Measurements from ENCODE around the gene VEGFD. TPM values are rescaled to one million over a fixed set of nuclear protein-coding genes. Genes with fewer than 3 reads are reported as not detected.

Gene VEGFD, protein sequence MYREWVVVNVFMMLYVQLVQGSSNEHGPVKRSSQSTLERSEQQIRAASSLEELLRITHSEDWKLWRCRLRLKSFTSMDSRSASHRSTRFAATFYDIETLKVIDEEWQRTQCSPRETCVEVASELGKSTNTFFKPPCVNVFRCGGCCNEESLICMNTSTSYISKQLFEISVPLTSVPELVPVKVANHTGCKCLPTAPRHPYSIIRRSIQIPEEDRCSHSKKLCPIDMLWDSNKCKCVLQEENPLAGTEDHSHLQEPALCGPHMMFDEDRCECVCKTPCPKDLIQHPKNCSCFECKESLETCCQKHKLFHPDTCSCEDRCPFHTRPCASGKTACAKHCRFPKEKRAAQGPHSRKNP
- 0.22 and 0.47 TPM in 2 replicates for total RNA-seq
- long read RNA-seq = 0 reads

DNA sequence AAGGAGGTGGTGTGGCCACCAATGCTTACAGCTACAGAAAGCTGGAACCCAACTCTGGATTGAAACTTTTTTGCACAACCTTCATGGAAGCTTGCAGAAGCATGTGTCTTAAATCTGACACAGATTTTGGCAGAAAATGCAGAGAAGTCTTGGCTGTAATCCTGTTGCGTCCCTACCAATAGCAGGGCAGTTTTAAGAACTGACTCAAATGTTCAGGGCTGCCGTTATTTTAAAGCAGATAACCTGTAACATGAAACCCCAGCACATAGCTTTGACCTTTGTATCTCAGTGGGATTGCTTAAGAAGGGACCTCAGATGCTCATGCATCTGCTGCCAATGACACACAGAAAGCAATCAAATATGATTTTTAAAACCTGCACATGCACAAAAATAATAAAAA lies at the start of gene VEGFD:
Gene VEGFD (minus strand): TSS at position 110 of the 400 bp plus-strand sequence. CDS start 467 bp downstream, outside the sequence.
- H3K9me3 Mint-ChIP-seq (ENCODE audit: low read depth) = no peaks in the 10 kb centered on the region
- peaks cover 1% of the 10 kb centered on the region for H3K36me3 Mint-ChIP-seq (ENCODE audit: insufficient read depth)
- H3K4me1 Mint-ChIP-seq (ENCODE audit: low read depth) = peaks cover 9% of the 10 kb centered on the region
- H3K4me3 Mint-ChIP-seq (ENCODE audit: low read depth) = no peak within 1 kb of the TSS
- TF ChIP-seq, protein P1, sequence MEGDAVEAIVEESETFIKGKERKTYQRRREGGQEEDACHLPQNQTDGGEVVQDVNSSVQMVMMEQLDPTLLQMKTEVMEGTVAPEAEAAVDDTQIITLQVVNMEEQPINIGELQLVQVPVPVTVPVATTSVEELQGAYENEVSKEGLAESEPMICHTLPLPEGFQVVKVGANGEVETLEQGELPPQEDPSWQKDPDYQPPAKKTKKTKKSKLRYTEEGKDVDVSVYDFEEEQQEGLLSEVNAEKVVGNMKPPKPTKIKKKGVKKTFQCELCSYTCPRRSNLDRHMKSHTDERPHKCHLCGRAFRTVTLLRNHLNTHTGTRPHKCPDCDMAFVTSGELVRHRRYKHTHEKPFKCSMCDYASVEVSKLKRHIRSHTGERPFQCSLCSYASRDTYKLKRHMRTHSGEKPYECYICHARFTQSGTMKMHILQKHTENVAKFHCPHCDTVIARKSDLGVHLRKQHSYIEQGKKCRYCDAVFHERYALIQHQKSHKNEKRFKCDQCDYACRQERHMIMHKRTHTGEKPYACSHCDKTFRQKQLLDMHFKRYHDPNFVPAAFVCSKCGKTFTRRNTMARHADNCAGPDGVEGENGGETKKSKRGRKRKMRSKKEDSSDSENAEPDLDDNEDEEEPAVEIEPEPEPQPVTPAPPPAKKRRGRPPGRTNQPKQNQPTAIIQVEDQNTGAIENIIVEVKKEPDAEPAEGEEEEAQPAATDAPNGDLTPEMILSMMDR (IDR thresholded peaks at IDR 0.05; ENCODE audit: unreplicated experiment) = no peak
- H3K27ac Mint-ChIP-seq = no peak within 1 kb of the TSS
- DNase-seq (ENCODE audit: low spot score, unreplicated experiment) = no peak
- H3K27me3 Mint-ChIP-seq = no peaks in the 10 kb centered on the region

DNA sequence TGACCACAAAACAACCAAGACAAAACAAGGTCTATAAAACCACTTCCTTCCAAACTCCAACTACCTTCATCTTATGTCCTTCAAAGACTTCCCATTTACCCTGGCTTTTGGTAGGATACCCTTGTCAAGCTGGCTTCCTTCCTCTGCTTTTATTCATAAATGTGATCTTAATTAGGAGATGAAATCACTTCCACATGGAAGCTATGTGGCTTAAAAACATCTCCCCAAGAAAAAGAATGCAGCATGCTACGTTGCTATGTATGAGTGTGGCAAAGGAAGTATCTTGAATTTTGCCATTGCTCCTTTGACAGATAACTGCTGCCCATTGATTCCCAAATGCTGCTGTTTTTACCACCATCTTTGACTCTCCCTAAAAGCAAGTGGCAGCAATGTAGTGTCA lies 46.4 kb upstream of the VEGFD start:
- Mint-ChIP-seq H3K4me1 (ENCODE audit: low read depth) (no peaks in the 10 kb centered on the region), H3K27ac (no peak overlapping the region), H3K9me3 (ENCODE audit: low read depth) (no peaks in the 10 kb centered on the region), H3K27me3 (peaks cover 21% of the 10 kb centered on the region), H3K36me3 (ENCODE audit: insufficient read depth) (no peaks in the 10 kb centered on the region), H3K4me3 (ENCODE audit: low read depth) (no peak overlapping the region)
- DNase-seq (ENCODE audit: low spot score, unreplicated experiment) = no peak
- TF ChIP-seq, protein P1 (IDR thresholded peaks at IDR 0.05; ENCODE audit: unreplicated experiment) = no peak

DNA sequence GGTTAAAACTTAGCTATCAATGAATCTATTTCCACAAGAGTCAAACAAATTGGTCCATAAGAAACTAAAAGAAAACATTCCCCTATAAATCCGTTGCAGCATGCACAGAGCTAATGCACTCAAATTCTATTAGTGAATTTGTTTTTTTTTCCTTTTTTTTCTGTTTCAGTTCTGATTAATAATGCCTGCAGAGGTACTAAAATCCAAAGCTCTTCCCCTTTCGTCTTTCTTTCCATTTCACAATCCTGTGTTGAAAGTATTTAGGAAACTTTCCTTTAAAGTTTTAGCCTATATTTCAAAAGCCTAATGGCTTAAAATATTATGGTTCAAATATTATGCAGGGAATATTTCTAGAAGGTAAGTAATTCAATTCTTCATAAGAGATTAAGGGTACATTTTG lies 45.9 kb upstream of the VEGFD start:
- Mint-ChIP-seq H3K9me3 (ENCODE audit: low read depth) (no peaks in the 10 kb centered on the region), H3K4me3 (ENCODE audit: low read depth) (no peak overlapping the region), H3K27me3 (peaks cover 21% of the 10 kb centered on the region), H3K4me1 (ENCODE audit: low read depth) (no peaks in the 10 kb centered on the region), H3K36me3 (ENCODE audit: insufficient read depth) (no peaks in the 10 kb centered on the region), H3K27ac (no peak overlapping the region)
- DNase-seq (ENCODE audit: low spot score, unreplicated experiment) = no peak
- TF ChIP-seq, protein P1 (IDR thresholded peaks at IDR 0.05; ENCODE audit: unreplicated experiment) = no peak

DNA sequence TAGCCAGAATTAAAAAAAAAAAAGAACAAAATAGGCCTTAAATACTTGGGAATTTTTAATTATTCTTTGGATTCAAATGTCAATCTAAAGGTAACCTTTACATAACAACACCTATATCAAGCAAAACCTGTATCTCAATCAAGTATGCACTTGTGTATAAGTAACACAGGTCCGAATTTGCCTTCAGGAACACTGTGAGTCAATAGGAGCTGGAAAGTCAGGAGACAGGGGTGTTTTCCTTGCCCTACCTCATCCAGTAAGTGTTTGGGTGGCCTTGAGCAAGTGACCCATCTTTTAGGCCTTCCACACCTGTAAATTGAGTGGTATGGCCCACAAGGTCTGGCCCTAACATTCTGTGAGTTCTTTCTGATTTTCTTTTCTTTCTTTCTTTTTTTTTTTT lies 40.8 kb upstream of the VEGFD start:
- peaks cover 9% of the 10 kb centered on the region for H3K9me3 Mint-ChIP-seq (ENCODE audit: low read depth)
- H3K27ac Mint-ChIP-seq = no peak overlapping the region
- TF ChIP-seq, protein P1 (IDR thresholded peaks at IDR 0.05; ENCODE audit: unreplicated experiment) = no peak
- H3K4me1 Mint-ChIP-seq (ENCODE audit: low read depth) = no peaks in the 10 kb centered on the region
- H3K36me3 Mint-ChIP-seq (ENCODE audit: insufficient read depth) = peaks cover 4% of the 10 kb centered on the region
- DNase-seq (ENCODE audit: low spot score, unreplicated experiment) = no peak
- H3K4me3 Mint-ChIP-seq (ENCODE audit: low read depth) = no peak overlapping the region
- H3K27me3 Mint-ChIP-seq = no peaks in the 10 kb centered on the region

DNA sequence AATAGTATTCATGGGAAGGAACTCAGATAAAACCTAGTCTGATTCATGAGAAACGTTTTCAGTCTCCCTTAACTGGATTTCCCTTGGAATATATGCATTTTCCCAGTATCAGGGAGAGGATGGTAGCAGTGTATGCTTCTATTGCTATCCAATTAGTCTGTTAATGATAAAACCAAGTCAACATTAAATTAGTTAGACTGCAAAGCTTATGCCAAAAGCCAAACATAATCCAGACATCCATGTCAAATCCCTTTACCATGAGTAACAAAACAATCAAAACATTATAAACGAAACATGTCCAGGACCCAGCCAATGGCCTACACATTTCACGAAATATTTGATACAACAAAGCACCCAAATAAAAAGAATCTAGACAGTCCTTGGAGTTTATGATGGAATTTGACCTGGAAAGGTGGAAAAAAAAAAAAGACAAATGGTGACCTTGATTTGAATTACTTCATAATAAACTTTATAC lies 34.5 kb upstream of the VEGFD start:
- TF ChIP-seq, protein P1 (IDR thresholded peaks at IDR 0.05; ENCODE audit: unreplicated experiment) = no peak
- Mint-ChIP-seq H3K9me3 (ENCODE audit: low read depth) (peaks cover 13% of the 10 kb centered on the region), H3K4me3 (ENCODE audit: low read depth) (no peak overlapping the region), H3K36me3 (ENCODE audit: insufficient read depth) (peaks cover 7% of the 10 kb centered on the region), H3K4me1 (ENCODE audit: low read depth) (peaks cover 2% of the 10 kb centered on the region), H3K27ac (no peak overlapping the region), H3K27me3 (no peaks in the 10 kb centered on the region)
- DNase-seq (ENCODE audit: low spot score, unreplicated experiment) = no peak

Measured in progenitor cell of endocrine pancreas (in vitro differentiated cells).